GM12891 (cell line): Measurements from ENCODE around the gene ZKSCAN5.

Source experiments
- POLR2AphosphoS5 ChIP-seq: IDR thresholded peaks from 2 replicates; pipeline ENCODE4 v1.6.1; 2011; ENCODE audit warnings: low read depth, low read length, control low read depth
- TAF1 ChIP-seq: IDR thresholded peaks from 2 replicates; pipeline ENCODE4 v1.6.1; 2011; ENCODE audit warnings: low read depth, low read length, control low read depth

DNA sequence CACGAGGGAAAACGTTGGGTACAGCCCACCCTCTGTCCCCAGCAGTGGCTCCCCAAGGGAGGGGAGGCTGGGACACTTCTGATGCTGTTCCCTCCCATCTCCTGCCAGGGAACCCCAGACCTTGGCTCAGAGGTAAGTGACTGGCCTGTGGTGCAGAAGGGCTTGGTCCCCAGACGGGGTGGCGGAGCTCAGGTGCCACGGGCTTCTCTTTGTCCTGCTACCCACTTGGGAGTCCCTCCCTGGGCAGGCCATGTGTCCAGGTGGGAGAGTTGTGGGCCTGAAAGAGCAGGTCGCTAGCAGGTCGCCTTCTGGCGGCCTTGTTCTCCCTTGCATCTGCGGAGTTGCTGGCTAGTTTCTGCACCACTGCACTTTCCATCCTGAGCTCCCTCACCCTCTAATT is 48.6 kb upstream of the ZKSCAN5 start:
- TF ChIP-seq TAF1 (no peak), POLR2AphosphoS5 (peak; percentile 3; the same call in 1 of the 2 replicates)
